HEK293T (cell line): ENCODE results near the gene KCTD8.

ENCODE experiments used
- BHLHE40 ChIP-seq: fragments of 450-650 bp; IDR thresholded peaks from 2 replicates; pipeline ENCODE4 v1.6.1; 2016; ENCODE audit warnings: mild to moderate bottlenecking, moderate library complexity, borderline replicate concordance
- FOXK2 ChIP-seq: fragments of 450-650 bp; IDR thresholded peaks from 2 replicates; pipeline ENCODE4 v1.6.1; 2016; ENCODE audit warnings: mild to moderate bottlenecking
- NFRKB ChIP-seq: fragments of 450-650 bp; IDR thresholded peaks from 2 replicates; pipeline ENCODE4 v1.6.1; 2016; ENCODE audit warnings: mild to moderate bottlenecking, moderate library complexity
- PKNOX1 ChIP-seq: fragments of 450-650 bp; IDR thresholded peaks from 2 replicates; pipeline ENCODE4 v1.6.1; 2016

- TF ChIP-seq NFRKB = no peak
- TF ChIP-seq PKNOX1 = no peak
- TF ChIP-seq FOXK2 = no peak
- TF ChIP-seq BHLHE40 = no peak
Observed at GRCh38 chr4:44210750-44211149, 237.9 kb downstream of the KCTD8 start.
